Left renal pelvis (tissue), 4 donors: ENCODE results near the gene LMLN. TPM values are rescaled to one million over a fixed set of nuclear protein-coding genes. Genes with fewer than 3 reads are reported as not detected.
"Not testable (repeated sequence)": the region's sequence is repeated elsewhere in the genome, so short reads cannot be mapped to it uniquely, and the experiment has no call there.

ENCODE experiments used
- DNase-seq, 4 donors: peaks; one replicate each; pipeline ENCODE4 v3.0.0-alpha.2; 2013; ENCODE audit warnings: low read depth in 4 of 4, low spot score in 3 of 4
- polyA plus RNA-seq, 4 donors: library from polyadenylated mRNA; unstranded; fragments of 120-200 nt; gene quantifications; one replicate each; pipeline ENCODE4 v1.2.1, GENCODE V29; 2013; ENCODE audit not compliant: insufficient read length in 4 of 4

The LMLN gene, protein sequence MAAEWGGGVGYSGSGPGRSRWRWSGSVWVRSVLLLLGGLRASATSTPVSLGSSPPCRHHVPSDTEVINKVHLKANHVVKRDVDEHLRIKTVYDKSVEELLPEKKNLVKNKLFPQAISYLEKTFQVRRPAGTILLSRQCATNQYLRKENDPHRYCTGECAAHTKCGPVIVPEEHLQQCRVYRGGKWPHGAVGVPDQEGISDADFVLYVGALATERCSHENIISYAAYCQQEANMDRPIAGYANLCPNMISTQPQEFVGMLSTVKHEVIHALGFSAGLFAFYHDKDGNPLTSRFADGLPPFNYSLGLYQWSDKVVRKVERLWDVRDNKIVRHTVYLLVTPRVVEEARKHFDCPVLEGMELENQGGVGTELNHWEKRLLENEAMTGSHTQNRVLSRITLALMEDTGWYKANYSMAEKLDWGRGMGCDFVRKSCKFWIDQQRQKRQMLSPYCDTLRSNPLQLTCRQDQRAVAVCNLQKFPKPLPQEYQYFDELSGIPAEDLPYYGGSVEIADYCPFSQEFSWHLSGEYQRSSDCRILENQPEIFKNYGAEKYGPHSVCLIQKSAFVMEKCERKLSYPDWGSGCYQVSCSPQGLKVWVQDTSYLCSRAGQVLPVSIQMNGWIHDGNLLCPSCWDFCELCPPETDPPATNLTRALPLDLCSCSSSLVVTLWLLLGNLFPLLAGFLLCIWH
- polyA plus RNA-seq = 10 to 100 TPM in 2 of 4 donors, 1 to 10 TPM in 2; 5.1 to 11.3 (median 9.5) TPM

- peak; percentile 82 to 88 (median 84) for DNase-seq
Measured at GRCh38 chr3:197959891-197960693, at the start of gene LMLN. TSS of gene LMLN (plus strand) at chr3:197960217. CDS start at chr3:197960246, 29 bp downstream.

- DNase-seq = no peak
Measured at GRCh38 chr3:197912741-197913476, 47.1 kb upstream of the LMLN start.

GRCh38 chr3:197913641-197914380 lies 46.2 kb upstream of the LMLN start:
- no peak for DNase-seq

DNA sequence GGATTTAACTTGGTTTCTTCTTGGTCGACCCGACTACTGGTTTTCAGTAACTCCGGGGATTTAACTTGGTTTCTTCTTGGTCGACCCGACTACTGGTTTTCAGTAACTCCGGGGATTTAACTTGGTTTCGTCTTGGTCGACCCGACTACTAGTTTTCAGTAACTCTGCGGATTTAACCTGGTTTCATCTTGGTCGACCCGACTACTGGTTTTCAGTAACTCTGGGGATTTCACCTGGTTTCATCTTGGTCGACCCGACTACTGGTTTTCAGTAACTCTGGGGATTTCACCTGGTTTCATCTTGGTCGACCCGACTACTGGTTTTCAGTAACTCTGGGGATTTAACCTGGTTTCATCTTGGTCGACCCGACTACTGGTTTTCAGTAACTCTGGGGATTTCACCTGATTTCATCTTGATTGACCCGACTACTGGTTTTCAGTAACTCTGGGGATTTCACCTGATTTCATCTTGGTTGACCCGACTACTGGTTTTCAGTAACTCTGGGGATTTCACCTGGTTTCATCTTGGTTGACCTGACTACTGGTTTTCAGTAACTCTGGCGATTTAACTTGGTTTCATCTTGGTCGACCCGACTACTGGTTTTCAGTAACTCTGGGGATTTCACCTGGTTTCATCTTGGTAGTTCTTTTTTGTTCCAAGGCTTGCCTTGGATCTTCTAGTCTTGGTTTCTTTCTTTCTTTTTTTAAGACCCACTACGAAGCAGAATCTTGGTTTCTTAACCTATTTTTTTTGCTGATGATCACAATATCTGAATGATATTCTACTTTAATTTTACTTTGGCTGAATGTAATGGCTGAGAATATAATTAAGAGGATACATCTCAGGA lies 38.4 kb upstream of the LMLN start:
- DNase-seq = not testable (repeated sequence)

DNA sequence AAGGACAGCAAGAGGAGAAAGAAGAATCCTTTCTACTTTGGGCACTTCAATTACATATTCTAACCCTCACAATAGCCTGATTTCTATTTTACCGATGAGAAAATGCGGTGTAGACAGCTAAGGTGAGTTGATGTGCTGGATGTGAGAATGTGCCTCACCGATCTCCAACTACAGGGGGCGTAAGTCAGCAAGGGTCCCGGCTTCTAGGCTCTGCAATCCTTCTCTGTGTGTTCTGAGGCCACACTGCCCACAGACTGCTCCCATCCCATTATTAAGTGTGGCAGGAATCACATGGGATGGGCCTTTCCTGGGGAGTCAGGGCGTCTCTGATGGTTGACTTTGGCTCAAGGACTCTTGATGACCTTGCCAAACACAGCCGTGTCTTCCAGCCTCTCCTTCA lies 33.6 kb upstream of the LMLN start:
- no peak for DNase-seq

DNA sequence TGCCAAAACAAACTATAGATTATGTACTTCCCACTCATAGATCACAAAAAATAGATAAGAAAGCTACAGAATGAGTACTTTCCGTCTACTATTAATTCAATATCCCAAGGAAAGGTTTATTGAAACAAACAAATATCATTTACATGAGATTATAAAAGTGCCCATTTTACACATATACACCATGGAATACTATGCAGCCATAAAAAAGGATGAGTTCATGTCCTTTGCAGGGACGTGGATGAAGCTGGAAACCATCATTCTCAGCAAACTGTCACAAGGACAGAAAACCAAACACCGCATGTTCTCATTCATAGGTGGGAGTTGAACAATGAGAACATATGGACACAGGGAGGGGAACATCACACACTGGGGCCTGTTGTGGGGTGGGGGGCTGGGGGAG lies 32.4 kb upstream of the LMLN start:
- DNase-seq = not testable (repeated sequence)

DNA sequence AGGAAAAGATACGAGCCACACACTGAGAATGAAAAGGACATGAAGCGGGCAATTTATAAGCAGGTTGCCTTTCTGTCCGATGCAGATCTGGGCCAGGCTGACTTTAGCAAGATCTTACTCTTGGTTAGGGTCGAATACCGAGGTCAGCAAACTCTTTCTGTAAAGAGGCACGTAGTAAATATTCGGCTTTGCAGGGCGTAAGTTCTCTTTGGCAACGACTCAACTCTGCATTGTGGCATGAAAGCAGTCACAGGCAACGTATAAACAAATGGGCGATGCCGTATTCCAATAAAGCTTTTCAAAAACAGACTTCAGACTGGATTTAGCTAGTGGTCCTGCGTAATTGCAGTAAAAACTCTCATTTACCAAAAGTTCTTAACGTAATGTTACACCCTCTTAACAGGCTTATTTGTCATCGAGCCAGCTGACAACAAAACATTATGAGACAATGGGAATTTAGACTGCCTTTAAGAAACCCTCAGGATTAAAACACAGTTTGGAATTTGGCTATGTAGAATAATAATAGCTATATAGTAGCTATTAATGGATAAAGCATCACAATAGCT lies 23.1 kb upstream of the LMLN start:
- DNase-seq = no peak

GRCh38 chr3:197940745-197941384 lies 19.2 kb upstream of the LMLN start:
- no peak for DNase-seq

DNA sequence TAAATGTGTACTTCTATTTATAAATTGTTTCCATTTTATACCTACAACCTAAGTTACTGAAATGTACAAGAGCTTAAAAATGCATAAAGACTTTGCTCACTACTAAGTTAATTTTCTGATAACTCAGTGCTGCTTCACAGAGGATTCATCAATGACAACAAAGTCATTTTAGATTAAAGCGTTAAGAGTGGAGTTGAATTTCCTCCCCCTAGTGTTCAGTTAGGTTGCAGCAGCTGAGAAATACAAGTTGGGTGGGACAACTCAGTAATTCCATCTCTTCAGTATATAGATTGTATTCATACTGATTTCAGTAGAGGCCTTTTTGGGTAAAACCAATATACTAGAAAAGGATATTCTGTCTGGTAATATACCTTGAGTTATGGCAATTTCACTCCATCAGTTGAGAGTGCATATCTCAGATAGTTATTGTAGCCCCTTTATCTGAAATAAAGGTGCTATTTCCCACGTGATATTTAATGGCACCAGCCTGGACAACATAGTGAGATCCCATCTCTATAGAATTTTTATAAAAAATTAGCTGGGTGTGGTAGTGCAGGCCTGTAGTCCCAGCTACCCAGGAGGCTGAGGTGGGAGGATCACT lies 17.0 kb upstream of the LMLN start:
- DNase-seq = no peak

DNA sequence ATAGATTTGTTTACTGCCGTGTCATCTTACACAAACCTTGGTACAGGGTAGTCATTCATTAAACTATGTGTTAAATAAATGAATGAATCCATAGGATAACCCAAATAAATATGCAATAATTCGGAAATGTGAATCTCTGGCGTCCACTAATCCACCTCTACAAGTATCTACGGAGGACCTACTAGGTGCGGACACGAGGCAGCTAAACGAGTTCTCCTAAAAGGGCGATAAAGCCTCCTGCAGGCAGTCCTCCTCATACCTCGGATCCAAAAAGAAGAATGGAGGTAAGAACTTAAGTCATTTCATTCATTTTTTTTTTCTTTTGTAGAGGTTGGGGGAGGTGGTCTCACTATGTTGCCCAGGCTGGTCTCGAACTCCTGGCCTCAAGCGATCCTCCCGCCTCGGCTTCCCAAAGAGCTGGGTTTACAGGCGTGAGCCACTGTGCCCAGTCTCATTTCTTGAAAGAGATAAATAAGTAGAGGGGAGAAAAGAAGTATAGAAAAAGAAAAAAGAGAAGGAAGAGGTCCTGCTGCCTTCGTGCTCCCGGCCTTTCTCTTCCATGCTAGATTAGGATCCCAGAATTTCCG lies 10.7 kb upstream of the LMLN start:
- DNase-seq = no peak

GRCh38 chr3:197949778-197950676 lies 10.0 kb upstream of the LMLN start, which contains the start of gene RPL35A:
TSS of gene RPL35A (plus strand) at chr3:197950190. CDS start at chr3:197950968, 778 bp downstream.
- DNase-seq = peak; percentile 95 to 97 (median 96)

- no peak for DNase-seq
Measured at GRCh38 chr3:197950677-197951061, 9.3 kb upstream of the LMLN start.

GRCh38 chr3:197951392-197951990 lies 8.5 kb upstream of the LMLN start:
- no peak for DNase-seq

DNA sequence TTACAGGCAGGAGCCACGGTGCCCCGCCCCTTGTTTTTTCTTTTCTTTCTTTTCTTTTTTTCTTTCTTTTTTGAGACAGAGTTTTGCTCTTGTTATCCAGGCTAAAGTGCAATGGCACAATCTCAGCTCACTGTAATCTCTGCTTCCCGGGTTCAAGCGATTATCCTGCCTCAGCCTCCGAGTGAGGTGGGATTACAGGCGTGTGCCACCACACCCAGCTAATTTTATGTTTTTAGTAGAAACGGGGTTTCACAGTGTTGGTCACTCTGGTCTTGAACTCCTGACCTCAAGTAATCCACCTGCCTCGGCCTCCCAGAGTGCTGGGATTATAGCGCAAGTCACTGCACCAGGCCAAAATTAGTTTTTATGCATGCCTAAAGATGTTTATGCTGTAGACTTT lies 7.6 kb upstream of the LMLN start:
- DNase-seq = no peak

GRCh38 chr3:197953325-197953724 lies 6.7 kb upstream of the LMLN start:
- no peak for DNase-seq

DNA sequence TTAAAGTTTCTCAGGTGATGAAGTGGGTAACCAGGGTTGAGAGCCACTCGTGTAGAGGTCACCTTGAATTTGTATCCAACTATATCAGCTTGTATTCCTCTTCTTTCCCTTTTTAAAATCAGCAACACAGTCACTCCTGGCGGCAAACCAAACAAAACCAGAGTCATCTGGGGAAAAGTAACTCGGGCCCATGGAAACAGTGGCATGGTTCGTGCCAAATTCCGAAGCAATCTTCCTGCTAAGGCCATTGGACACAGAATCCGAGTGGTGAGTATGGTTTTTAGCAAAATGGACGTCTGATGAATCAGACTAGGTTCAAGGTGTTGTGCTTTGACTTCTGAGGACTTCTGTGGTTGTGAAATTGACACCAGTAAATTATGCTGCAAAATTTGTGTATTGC lies 6.1 kb upstream of the LMLN start:
- DNase-seq = no peak
